ENCODE data around the gene TSPAN18. TPM values are rescaled to one million over a fixed set of nuclear protein-coding genes. Genes with fewer than 3 reads are reported as not detected.

TSPAN18 gene
- total RNA-seq, 2 donors from 2014 or later, result 2.0 to 7.7 TPM

DNA sequence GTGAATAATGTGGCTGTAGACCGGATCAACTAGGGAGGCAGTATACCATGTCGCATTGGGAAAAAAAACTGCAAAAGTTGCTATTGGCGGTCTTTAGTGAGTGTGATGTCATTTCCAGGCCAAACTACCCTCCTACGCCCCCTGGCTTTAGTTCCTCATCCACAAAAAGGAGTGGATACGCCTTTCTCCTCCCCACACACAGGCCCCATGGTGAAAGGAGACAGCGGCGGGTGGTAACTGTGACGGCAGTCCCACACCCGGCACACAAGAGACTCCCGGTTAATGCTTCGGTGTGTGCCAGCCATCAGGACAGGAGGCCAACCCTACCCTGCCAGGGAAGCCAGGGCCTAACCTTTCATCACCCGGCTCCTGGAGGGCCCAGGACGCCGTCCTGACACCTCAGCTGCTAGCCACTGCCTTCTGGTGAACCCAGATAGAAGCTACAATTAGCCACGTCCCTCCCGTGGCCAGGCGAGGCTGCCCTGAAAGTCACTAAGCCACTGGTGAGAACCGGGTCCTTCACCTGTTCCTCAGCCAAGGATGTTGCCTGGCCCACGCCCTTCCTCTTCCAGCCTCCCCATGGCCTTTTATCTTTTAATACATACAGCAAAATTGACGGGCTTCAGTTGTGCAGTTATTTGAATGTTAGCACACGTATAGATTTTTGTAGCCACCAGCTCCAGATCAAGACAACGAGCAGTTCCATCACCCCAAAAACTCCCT, 213.1 kb downstream of the TSPAN18 start:
- Histone ChIP-seq H3K4me3 (no peak overlapping the region), H3K4me1 (ENCODE audit: control insufficient read depth in 1 of 2, low read depth in 2 of 2) (no peaks in the 10 kb centered on the region), H3K27me3 (replicated peaks; ENCODE audit: insufficient read depth) (no peaks in the 10 kb centered on the region), H3K36me3 (no peaks in the 10 kb centered on the region), H3K9me3 (no peaks in the 10 kb centered on the region), H3K27ac (no peak overlapping the region)
- DNase-seq (ENCODE audit: low spot score) (no peak), ATAC-seq (ENCODE audit: insufficient number of reproducible peaks, low FRiP score, low read depth) (no peak)
- TF ChIP-seq, protein P1, sequence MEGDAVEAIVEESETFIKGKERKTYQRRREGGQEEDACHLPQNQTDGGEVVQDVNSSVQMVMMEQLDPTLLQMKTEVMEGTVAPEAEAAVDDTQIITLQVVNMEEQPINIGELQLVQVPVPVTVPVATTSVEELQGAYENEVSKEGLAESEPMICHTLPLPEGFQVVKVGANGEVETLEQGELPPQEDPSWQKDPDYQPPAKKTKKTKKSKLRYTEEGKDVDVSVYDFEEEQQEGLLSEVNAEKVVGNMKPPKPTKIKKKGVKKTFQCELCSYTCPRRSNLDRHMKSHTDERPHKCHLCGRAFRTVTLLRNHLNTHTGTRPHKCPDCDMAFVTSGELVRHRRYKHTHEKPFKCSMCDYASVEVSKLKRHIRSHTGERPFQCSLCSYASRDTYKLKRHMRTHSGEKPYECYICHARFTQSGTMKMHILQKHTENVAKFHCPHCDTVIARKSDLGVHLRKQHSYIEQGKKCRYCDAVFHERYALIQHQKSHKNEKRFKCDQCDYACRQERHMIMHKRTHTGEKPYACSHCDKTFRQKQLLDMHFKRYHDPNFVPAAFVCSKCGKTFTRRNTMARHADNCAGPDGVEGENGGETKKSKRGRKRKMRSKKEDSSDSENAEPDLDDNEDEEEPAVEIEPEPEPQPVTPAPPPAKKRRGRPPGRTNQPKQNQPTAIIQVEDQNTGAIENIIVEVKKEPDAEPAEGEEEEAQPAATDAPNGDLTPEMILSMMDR (IDR thresholded peaks at IDR 0.05), result no peak

- Histone ChIP-seq H3K9me3 (no peaks in the 10 kb centered on the region), H3K27me3 (replicated peaks; ENCODE audit: insufficient read depth) (no peaks in the 10 kb centered on the region), H3K4me3 (no peak overlapping the region), H3K27ac (no peak overlapping the region), H3K36me3 (no peaks in the 10 kb centered on the region), H3K4me1 (ENCODE audit: control insufficient read depth in 1 of 2, low read depth in 2 of 2) (no peaks in the 10 kb centered on the region)
- ATAC-seq (ENCODE audit: insufficient number of reproducible peaks, low FRiP score, low read depth), result no peak
- TF ChIP-seq, protein P1 (IDR thresholded peaks at IDR 0.05), result no peak
- DNase-seq (ENCODE audit: low spot score), result no peak
Observed at GRCh38 chr11:44940404-44940803, 213.6 kb downstream of the TSPAN18 start.

GRCh38 chr11:44940835-44941234, 214.1 kb downstream of the TSPAN18 start:
- TF ChIP-seq, protein P1 (IDR thresholded peaks at IDR 0.05), result no peak
- Histone ChIP-seq H3K27me3 (replicated peaks; ENCODE audit: insufficient read depth) (no peaks in the 10 kb centered on the region), H3K27ac (no peak overlapping the region), H3K4me1 (ENCODE audit: control insufficient read depth in 1 of 2, low read depth in 2 of 2) (no peaks in the 10 kb centered on the region), H3K36me3 (no peaks in the 10 kb centered on the region), H3K4me3 (no peak overlapping the region), H3K9me3 (no peaks in the 10 kb centered on the region)
- no peak for DNase-seq (ENCODE audit: low spot score)
- ATAC-seq (ENCODE audit: insufficient number of reproducible peaks, low FRiP score, low read depth), result no peak

GRCh38 chr11:44941259-44942021, 214.7 kb downstream of the TSPAN18 start:
- H3K27ac ChIP-seq, result no peak overlapping the region
- DNase-seq (ENCODE audit: low spot score), result no peak
- TF ChIP-seq, protein P1 (IDR thresholded peaks at IDR 0.05), result no peak
- no peak overlapping the region for H3K4me3 ChIP-seq
- H3K27me3 ChIP-seq (replicated peaks; ENCODE audit: insufficient read depth), result no peaks in the 10 kb centered on the region
- H3K36me3 ChIP-seq, result no peaks in the 10 kb centered on the region
- H3K4me1 ChIP-seq (ENCODE audit: control insufficient read depth in 1 of 2, low read depth in 2 of 2), result no peaks in the 10 kb centered on the region
- ATAC-seq (ENCODE audit: insufficient number of reproducible peaks, low FRiP score, low read depth), result no peak
- no peaks in the 10 kb centered on the region for H3K9me3 ChIP-seq
